WTC11 (cell line): Measurements from ENCODE around the gene ADAMTS15. TPM values are rescaled to one million over a fixed set of nuclear protein-coding genes. Genes with fewer than 3 reads are reported as not detected.

ENCODE experiments used
- ATAC-seq: fragments of 200-7000 bp; cut with Tn5 transposase; 2 replicates; pipeline ENCODE4 v1.10.0; 2021; ENCODE audit warnings: mild to moderate bottlenecking, moderate library complexity
- CTCF ChIA-PET: fragments of 300-600 bp; sonication (Branson Sonifier 250); formaldehyde crosslinking; loops from one replicate; lab custom pipeline; 2021; ENCODE audit warnings: antibody characterized with exemption; lab: Charles Lee
- POLR2A ChIA-PET: fragments of 350-600 bp; sonication (Branson Sonifier 250); formaldehyde crosslinking; loops from one replicate; lab custom pipeline; 2021; ENCODE audit warnings: antibody characterized with exemption; lab: Charles Lee
- DNase-seq: peaks from one replicate; pipeline ENCODE4 v3.0.0; 2021; ENCODE audit warnings: low spot score
- H3K27ac Mint-ChIP-seq: 2 replicates; pipeline ENCODE4 v1.8.0; 2021; ENCODE audit warnings: mixed read lengths
- H3K27me3 Mint-ChIP-seq: 2 replicates; pipeline ENCODE4 v1.8.0; 2021; ENCODE audit warnings: low read depth, mild to moderate bottlenecking, moderate library complexity, mixed read lengths
- H3K36me3 Mint-ChIP-seq: 2 replicates; pipeline ENCODE4 v1.8.0; 2021; ENCODE audit warnings: mixed read lengths
- H3K4me1 Mint-ChIP-seq: 2 replicates; pipeline ENCODE4 v1.8.0; 2022; ENCODE audit warnings: mixed read lengths
- H3K4me3 Mint-ChIP-seq: 2 replicates; pipeline ENCODE4 v1.8.0; 2021; ENCODE audit warnings: mild to moderate bottlenecking, moderate library complexity, mixed read lengths
- H3K9me3 Mint-ChIP-seq: 2 replicates; pipeline ENCODE4 v1.8.0; 2021; ENCODE audit warnings: mixed read lengths
- AR ChIP-seq: fragments of 250-450 bp; sonication (Bioruptor Pico); IDR thresholded peaks from 2 replicates; pipeline ENCODE4 v1.9.0; 2021; ENCODE audit warnings: mild to moderate bottlenecking
- E2F5 ChIP-seq: sonication (generic); formaldehyde crosslinking; IDR thresholded peaks from 2 replicates; pipeline ENCODE4 v1.8.1; 2022; ENCODE audit warnings: mild to moderate bottlenecking, moderate library complexity, missing genetic modification reagents
- FOXJ3 ChIP-seq: sonication (generic); formaldehyde crosslinking; IDR thresholded peaks from 2 replicates; pipeline ENCODE4 v1.9.0; 2021; ENCODE audit warnings: missing genetic modification reagents, mild to moderate bottlenecking, borderline replicate concordance
- GABPB1 ChIP-seq: sonication (generic); formaldehyde crosslinking; IDR thresholded peaks from 2 replicates; pipeline ENCODE4 v1.8.1; 2023; ENCODE audit warnings: mild to moderate bottlenecking, missing genetic modification reagents
- GTF2I ChIP-seq: fragments of 250-450 bp; sonication (Bioruptor Pico); conservative IDR thresholded peaks from 2 replicates; pipeline ENCODE4 v1.4.0; 2021; ENCODE audit warnings: mild to moderate bottlenecking
- HMGA2 ChIP-seq: fragments of 250-450 bp; sonication (Bioruptor Pico); IDR thresholded peaks from 2 replicates; pipeline ENCODE4 v1.4.0; 2021; ENCODE audit warnings: mild to moderate bottlenecking, moderate library complexity
- HMGXB4 ChIP-seq: sonication (generic); formaldehyde crosslinking; IDR thresholded peaks from 2 replicates; pipeline ENCODE4 v1.8.1; 2023; ENCODE audit warnings: mild to moderate bottlenecking, moderate library complexity, missing genetic modification reagents
- IRF2 ChIP-seq: sonication (generic); formaldehyde crosslinking; IDR thresholded peaks from 2 replicates; pipeline ENCODE4 v1.8.0; 2022; ENCODE audit warnings: low read depth, missing genetic modification reagents, borderline replicate concordance
- MXD4 ChIP-seq: fragments of 250-450 bp; sonication (Bioruptor Pico); IDR thresholded peaks from 2 replicates; pipeline ENCODE4 v1.8.0; 2021; ENCODE audit warnings: mild to moderate bottlenecking, moderate library complexity, borderline replicate concordance
- MYBL2 ChIP-seq: sonication (generic); formaldehyde crosslinking; IDR thresholded peaks from 2 replicates; pipeline ENCODE4 v1.8.1; 2023; ENCODE audit warnings: mild to moderate bottlenecking, moderate library complexity, missing genetic modification reagents
- NR1H2 ChIP-seq: sonication (generic); formaldehyde crosslinking; IDR thresholded peaks from 2 replicates; pipeline ENCODE4 v1.9.0; 2021; ENCODE audit warnings: mild to moderate bottlenecking, moderate library complexity, missing genetic modification reagents
- PRRX2 ChIP-seq: fragments of 250-450 bp; sonication (Bioruptor Pico); IDR thresholded peaks from 2 replicates; pipeline ENCODE4 v1.8.0; 2021; ENCODE audit warnings: mild to moderate bottlenecking
- SOX15 ChIP-seq: fragments of 250-450 bp; sonication (Bioruptor Pico); IDR thresholded peaks from 2 replicates; pipeline ENCODE4 v1.9.0; 2021; ENCODE audit warnings: mild to moderate bottlenecking
- SP1 ChIP-seq: sonication (generic); formaldehyde crosslinking; conservative IDR thresholded peaks from 2 replicates; pipeline ENCODE4 v1.8.1; 2022; ENCODE audit warnings: missing genetic modification reagents
- TCF7 ChIP-seq: sonication (generic); formaldehyde crosslinking; IDR thresholded peaks from 2 replicates; pipeline ENCODE4 v1.8.0; 2022; ENCODE audit warnings: mild to moderate bottlenecking, low read depth, missing genetic modification reagents, moderate library complexity
- TEAD1 ChIP-seq: sonication (generic); formaldehyde crosslinking; IDR thresholded peaks from 2 replicates; pipeline ENCODE4 v1.8.0; 2022; ENCODE audit warnings: mild to moderate bottlenecking, missing genetic modification reagents
- TP53 ChIP-seq: sonication (generic); formaldehyde crosslinking; IDR thresholded peaks from 2 replicates; pipeline ENCODE4 v1.8.1; 2023; ENCODE audit warnings: mild to moderate bottlenecking, missing genetic modification reagents
- ZNF121 ChIP-seq: sonication (generic); formaldehyde crosslinking; IDR thresholded peaks from 2 replicates; pipeline ENCODE4 v1.8.0; 2023; ENCODE audit warnings: missing genetic modification reagents
- ZNF263 ChIP-seq: sonication (generic); formaldehyde crosslinking; IDR thresholded peaks from 2 replicates; pipeline ENCODE4 v1.8.1; 2022; ENCODE audit warnings: low read depth, mild to moderate bottlenecking, moderate library complexity, missing genetic modification reagents
- ZNF396 ChIP-seq: fragments of 250-450 bp; sonication (Bioruptor Pico); IDR thresholded peaks from 2 replicates; pipeline ENCODE4 v1.8.0; 2021; ENCODE audit warnings: mild to moderate bottlenecking, moderate library complexity, borderline replicate concordance
- ZNF416 ChIP-seq: fragments of 250-450 bp; sonication (Bioruptor Pico); IDR thresholded peaks from 2 replicates; pipeline ENCODE4 v1.9.0; 2021; ENCODE audit warnings: mild to moderate bottlenecking, inconsistent platforms
- ZNF423 ChIP-seq: fragments of 250-450 bp; sonication (Bioruptor Pico); IDR thresholded peaks from 2 replicates; pipeline ENCODE4 v2.1.2; 2022; ENCODE audit warnings: mild to moderate bottlenecking, moderate library complexity
- total RNA-seq: library from RNA; stranded (reverse); gene quantifications from 3 replicates; pipeline ENCODE4 v1.2.3, GENCODE V29; 2021
- TF ChIP-seq, protein P1 (sequence below): fragments of 250-450 bp; sonication (Bioruptor Pico); IDR thresholded peaks from 2 replicates; pipeline ENCODE4 v1.9.0; 2021; ENCODE audit warnings: moderate library complexity, mild to moderate bottlenecking, inconsistent platforms, borderline replicate concordance
- TF ChIP-seq, protein P2 (sequence below): sonication (generic); formaldehyde crosslinking; IDR thresholded peaks from 2 replicates; pipeline ENCODE4 v1.8.1; 2023; ENCODE audit warnings: mild to moderate bottlenecking, missing genetic modification reagents
- TF ChIP-seq, protein P3 (sequence below): sonication (generic); formaldehyde crosslinking; conservative IDR thresholded peaks from 2 replicates; pipeline ENCODE4 v1.8.1; 2022; ENCODE audit warnings: mild to moderate bottlenecking, missing genetic modification reagents
- TF ChIP-seq, protein P4 (sequence below): sonication (generic); formaldehyde crosslinking; IDR thresholded peaks from 2 replicates; pipeline ENCODE4 v1.8.0; 2022; ENCODE audit warnings: mild to moderate bottlenecking, missing genetic modification reagents

ADAMTS15 gene
- total RNA-seq, 1 experiment from 2014 or later, result 3.7 TPM

DNA sequence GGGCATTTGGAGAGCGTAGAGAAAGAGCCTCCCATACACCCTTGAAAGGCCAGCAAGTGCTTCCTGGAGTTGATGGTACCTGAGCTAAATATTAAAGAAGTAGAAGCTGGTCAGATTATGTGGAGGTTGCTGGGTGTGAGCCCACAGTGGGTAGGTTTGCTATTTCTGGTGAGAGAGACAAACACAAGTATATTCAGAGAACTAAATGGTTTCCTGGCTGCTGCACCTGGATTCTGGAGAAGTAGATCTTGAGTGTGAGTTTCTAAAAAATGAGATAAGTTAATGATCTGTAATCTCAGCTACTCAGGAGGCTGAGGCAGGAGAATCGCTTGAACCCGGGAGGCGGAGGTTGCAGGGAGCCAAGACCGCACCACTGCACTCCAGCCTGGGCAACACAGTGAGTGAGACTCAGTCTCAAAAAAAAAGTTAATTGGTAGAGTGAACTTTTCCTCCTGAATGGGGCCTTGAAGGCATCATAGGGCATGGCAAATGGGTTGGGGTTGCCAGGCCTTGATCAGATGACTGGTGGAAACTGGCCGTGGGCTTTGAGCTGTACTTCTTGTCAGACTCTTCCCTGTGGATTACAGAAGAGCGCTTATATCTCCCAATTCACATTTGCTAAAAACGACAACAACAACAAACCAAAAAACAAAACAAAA lies 75.8 kb downstream of the ADAMTS15 start:
- TF ChIP-seq TCF7, result no peak
- TF ChIP-seq GABPB1, result no peak
- no peak for TF ChIP-seq MXD4 (CRISPR knock-in tag)
- no peak for TF ChIP-seq SP1
- TF ChIP-seq, protein P1, sequence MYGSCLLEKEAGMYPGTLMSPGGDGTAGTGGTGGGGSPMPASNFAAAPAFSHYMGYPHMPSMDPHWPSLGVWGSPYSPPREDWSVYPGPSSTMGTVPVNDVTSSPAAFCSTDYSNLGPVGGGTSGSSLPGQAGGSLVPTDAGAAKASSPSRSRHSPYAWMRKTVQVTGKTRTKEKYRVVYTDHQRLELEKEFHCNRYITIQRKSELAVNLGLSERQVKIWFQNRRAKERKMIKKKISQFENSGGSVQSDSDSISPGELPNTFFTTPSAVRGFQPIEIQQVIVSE (CRISPR knock-in tag), result no peak
- TF ChIP-seq MYBL2 (CRISPR knock-in tag), result no peak
- no peak for TF ChIP-seq FOXJ3
- no peak for TF ChIP-seq GTF2I
- TF ChIP-seq ZNF423 (CRISPR knock-in tag), result no peak
- TF ChIP-seq, protein P2, sequence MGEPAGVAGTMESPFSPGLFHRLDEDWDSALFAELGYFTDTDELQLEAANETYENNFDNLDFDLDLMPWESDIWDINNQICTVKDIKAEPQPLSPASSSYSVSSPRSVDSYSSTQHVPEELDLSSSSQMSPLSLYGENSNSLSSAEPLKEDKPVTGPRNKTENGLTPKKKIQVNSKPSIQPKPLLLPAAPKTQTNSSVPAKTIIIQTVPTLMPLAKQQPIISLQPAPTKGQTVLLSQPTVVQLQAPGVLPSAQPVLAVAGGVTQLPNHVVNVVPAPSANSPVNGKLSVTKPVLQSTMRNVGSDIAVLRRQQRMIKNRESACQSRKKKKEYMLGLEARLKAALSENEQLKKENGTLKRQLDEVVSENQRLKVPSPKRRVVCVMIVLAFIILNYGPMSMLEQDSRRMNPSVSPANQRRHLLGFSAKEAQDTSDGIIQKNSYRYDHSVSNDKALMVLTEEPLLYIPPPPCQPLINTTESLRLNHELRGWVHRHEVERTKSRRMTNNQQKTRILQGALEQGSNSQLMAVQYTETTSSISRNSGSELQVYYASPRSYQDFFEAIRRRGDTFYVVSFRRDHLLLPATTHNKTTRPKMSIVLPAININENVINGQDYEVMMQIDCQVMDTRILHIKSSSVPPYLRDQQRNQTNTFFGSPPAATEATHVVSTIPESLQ (CRISPR knock-in tag), result no peak
- TF ChIP-seq HMGXB4 (CRISPR knock-in tag), result no peak
- TF ChIP-seq, protein P3, sequence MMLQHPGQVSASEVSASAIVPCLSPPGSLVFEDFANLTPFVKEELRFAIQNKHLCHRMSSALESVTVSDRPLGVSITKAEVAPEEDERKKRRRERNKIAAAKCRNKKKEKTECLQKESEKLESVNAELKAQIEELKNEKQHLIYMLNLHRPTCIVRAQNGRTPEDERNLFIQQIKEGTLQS, result no peak
- no peak for TF ChIP-seq ZNF263 (CRISPR knock-in tag)
- no peak for TF ChIP-seq SOX15 (CRISPR knock-in tag)
- ChIA-PET CTCF (no interaction called here), POLR2A (no interaction called here)
- Mint-ChIP-seq H3K36me3 (no peaks in the 10 kb centered on the region), H3K4me3 (no peak overlapping the region), H3K27me3 (peaks cover 3% of the 10 kb centered on the region; the same call in 1 of the 2 replicates), H3K27ac (no peak overlapping the region), H3K9me3 (no peaks in the 10 kb centered on the region), H3K4me1 (peaks cover 25% of the 10 kb centered on the region)
- ATAC-seq, result no peak
- DNase-seq, result no peak

DNA sequence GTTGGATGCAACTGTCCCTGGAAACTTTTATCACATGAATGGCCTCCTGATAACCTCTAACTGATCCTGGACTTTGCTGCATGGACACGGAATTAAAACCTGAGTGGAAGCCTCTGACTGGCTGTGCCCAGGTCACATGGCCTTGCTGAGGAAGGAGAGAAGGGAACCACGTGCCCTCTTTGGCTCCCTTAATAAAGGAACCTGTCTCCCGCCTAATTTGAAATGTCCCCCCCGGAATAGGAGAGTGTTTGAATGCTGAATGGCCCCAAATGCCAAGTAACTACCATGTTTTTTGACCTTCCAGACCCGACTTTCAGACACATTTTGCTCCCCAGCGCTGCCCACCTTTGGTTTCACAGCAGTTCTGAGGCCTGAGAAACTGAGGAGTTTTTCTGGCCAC lies 76.9 kb downstream of the ADAMTS15 start:
- Mint-ChIP-seq H3K27ac (no peak overlapping the region), H3K9me3 (no peaks in the 10 kb centered on the region), H3K4me3 (no peak overlapping the region), H3K4me1 (peaks cover 25% of the 10 kb centered on the region), H3K36me3 (no peaks in the 10 kb centered on the region), H3K27me3 (peaks cover 3% of the 10 kb centered on the region; the same call in 1 of the 2 replicates)
- POLR2A ChIA-PET, result no interaction called here
- CTCF ChIA-PET, result no interaction called here
- no peak for DNase-seq
- no peak for ATAC-seq
- TF ChIP-seq GTF2I (no peak), TEAD1 (CRISPR knock-in tag) (no peak), ZNF396 (no peak), NR1H2 (CRISPR knock-in tag) (no peak), HMGA2 (CRISPR knock-in tag) (no peak), TP53 (CRISPR knock-in tag) (no peak), AR (CRISPR knock-in tag) (no peak), PRRX2 (no peak), GABPB1 (no peak), ZNF416 (no peak), E2F5 (CRISPR knock-in tag) (no peak), ZNF263 (CRISPR knock-in tag) (no peak), IRF2 (CRISPR knock-in tag) (no peak), ZNF121 (CRISPR knock-in tag) (no peak)
- TF ChIP-seq, protein P4, sequence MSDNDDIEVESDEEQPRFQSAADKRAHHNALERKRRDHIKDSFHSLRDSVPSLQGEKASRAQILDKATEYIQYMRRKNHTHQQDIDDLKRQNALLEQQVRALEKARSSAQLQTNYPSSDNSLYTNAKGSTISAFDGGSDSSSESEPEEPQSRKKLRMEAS (CRISPR knock-in tag), result no peak
